ENCODE data around the gene CENPW. TPM values are rescaled to one million over a fixed set of nuclear protein-coding genes. Genes with fewer than 3 reads are reported as not detected.

Gene CENPW
- total RNA-seq, 1 donor from 2014 or later: 71.0 TPM

DNA sequence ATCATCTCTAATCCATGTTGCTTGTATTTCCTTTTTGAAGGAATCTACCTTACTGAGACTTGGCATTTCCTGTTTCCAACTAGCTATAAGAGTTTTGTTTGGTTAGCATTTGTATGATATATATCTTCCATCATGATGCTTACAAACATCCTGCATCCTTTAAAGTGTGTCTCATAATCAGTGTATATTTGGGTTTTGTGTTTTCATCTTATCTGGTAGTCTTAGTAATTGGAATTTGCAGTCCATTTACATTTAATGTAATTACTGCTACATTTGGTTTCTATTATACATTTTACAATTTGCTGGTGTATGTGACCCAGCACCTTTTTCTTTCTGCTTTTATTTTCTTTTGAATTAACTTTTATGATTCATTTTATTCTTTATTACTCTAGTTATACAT lies 12.6 kb downstream of the CENPW start:
- peaks cover 6% of the 10 kb centered on the region for H3K9me3 Mint-ChIP-seq
- H3K4me3 Mint-ChIP-seq: no peak overlapping the region
- H3K27ac Mint-ChIP-seq (ENCODE audit: unreplicated experiment): no peak overlapping the region
- TF ChIP-seq, protein P1, sequence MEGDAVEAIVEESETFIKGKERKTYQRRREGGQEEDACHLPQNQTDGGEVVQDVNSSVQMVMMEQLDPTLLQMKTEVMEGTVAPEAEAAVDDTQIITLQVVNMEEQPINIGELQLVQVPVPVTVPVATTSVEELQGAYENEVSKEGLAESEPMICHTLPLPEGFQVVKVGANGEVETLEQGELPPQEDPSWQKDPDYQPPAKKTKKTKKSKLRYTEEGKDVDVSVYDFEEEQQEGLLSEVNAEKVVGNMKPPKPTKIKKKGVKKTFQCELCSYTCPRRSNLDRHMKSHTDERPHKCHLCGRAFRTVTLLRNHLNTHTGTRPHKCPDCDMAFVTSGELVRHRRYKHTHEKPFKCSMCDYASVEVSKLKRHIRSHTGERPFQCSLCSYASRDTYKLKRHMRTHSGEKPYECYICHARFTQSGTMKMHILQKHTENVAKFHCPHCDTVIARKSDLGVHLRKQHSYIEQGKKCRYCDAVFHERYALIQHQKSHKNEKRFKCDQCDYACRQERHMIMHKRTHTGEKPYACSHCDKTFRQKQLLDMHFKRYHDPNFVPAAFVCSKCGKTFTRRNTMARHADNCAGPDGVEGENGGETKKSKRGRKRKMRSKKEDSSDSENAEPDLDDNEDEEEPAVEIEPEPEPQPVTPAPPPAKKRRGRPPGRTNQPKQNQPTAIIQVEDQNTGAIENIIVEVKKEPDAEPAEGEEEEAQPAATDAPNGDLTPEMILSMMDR (conservative IDR thresholded peaks at IDR 0.05): no peak
- no peaks in the 10 kb centered on the region for H3K27me3 Mint-ChIP-seq (ENCODE audit: low read depth)
- DNase-seq (ENCODE audit: low read depth, low spot score): no peak
- peaks cover 12% of the 10 kb centered on the region for H3K36me3 Mint-ChIP-seq (ENCODE audit: low read depth)
- no peaks in the 10 kb centered on the region for H3K4me1 Mint-ChIP-seq

GRCh38 chr6:126356526-126356925 lies 16.6 kb downstream of the CENPW start:
- Mint-ChIP-seq H3K9me3 (peaks cover 19% of the 10 kb centered on the region), H3K27me3 (ENCODE audit: low read depth) (no peaks in the 10 kb centered on the region), H3K36me3 (ENCODE audit: low read depth) (peaks cover 45% of the 10 kb centered on the region), H3K4me3 (no peak overlapping the region), H3K4me1 (no peaks in the 10 kb centered on the region), H3K27ac (ENCODE audit: unreplicated experiment) (no peak overlapping the region)
- no peak for DNase-seq (ENCODE audit: low read depth, low spot score)
- TF ChIP-seq, protein P1 (conservative IDR thresholded peaks at IDR 0.05): no peak

- Mint-ChIP-seq H3K27me3 (ENCODE audit: low read depth) (no peaks in the 10 kb centered on the region), H3K27ac (ENCODE audit: unreplicated experiment) (no peak overlapping the region), H3K4me3 (no peak overlapping the region), H3K9me3 (peaks cover 17% of the 10 kb centered on the region), H3K4me1 (no peaks in the 10 kb centered on the region), H3K36me3 (ENCODE audit: low read depth) (peaks cover 47% of the 10 kb centered on the region)
- TF ChIP-seq, protein P1 (conservative IDR thresholded peaks at IDR 0.05): no peak
- no peak for DNase-seq (ENCODE audit: low read depth, low spot score)
These were observed 20.1 kb downstream of the CENPW start for GRCh38 chr6:126359936-126360537.

- no peak for DNase-seq (ENCODE audit: low read depth, low spot score)
- H3K27ac Mint-ChIP-seq (ENCODE audit: unreplicated experiment): no peak overlapping the region
These were observed 22.0 kb downstream of the CENPW start for GRCh38 chr6:126361832-126362440.

DNA sequence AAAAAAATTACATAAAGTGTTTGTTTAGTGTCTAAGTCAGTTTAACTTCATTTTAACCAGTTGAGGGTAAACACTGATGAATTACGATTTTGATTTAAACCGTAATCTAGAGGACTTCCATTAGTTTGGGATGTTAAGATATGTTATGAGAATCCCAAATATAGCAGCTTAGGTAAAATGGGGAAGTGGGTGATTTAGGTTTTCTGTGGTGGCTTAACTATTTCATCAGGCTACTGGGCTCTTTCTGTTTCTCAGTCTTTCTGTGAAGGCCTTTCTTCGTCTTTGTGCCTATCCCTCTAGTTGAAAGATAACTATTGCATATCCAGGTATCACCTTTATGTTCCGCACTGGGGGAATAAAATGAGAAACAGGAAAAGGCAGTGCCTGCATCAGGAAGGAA lies 27.9 kb downstream of the CENPW start:
- H3K27me3 Mint-ChIP-seq (ENCODE audit: low read depth): no peaks in the 10 kb centered on the region
- TF ChIP-seq, protein P1 (conservative IDR thresholded peaks at IDR 0.05): no peak
- DNase-seq (ENCODE audit: low read depth, low spot score): no peak
- peaks cover 13% of the 10 kb centered on the region for H3K9me3 Mint-ChIP-seq
- H3K27ac Mint-ChIP-seq (ENCODE audit: unreplicated experiment): no peak overlapping the region
- no peak overlapping the region for H3K4me3 Mint-ChIP-seq
- no peaks in the 10 kb centered on the region for H3K4me1 Mint-ChIP-seq
- H3K36me3 Mint-ChIP-seq (ENCODE audit: low read depth): peaks cover 21% of the 10 kb centered on the region

More at GRCh38 chr6:126361832-126362440, 22.0 kb downstream of the CENPW start:
- Mint-ChIP-seq H3K4me3 (no peak overlapping the region), H3K36me3 (ENCODE audit: low read depth) (peaks cover 39% of the 10 kb centered on the region), H3K9me3 (peaks cover 13% of the 10 kb centered on the region), H3K4me1 (no peaks in the 10 kb centered on the region), H3K27me3 (ENCODE audit: low read depth) (no peaks in the 10 kb centered on the region)
- TF ChIP-seq, protein P1 (conservative IDR thresholded peaks at IDR 0.05): no peak

All from neural crest cell (in vitro differentiated cells).